HepG2 (cell line): ENCODE results near the gene FAT1. TPM values are rescaled to one million over a fixed set of nuclear protein-coding genes. Genes with fewer than 3 reads are reported as not detected.
A peak's percentile ranks its signal among the peaks of the same experiment; 100 is the strongest.

Experiments used
- ADNP ChIP-seq: sonication (generic); formaldehyde crosslinking; IDR thresholded peaks from 2 replicates; pipeline ENCODE4 v1.4.0; 2020; ENCODE audit warnings: missing genetic modification reagents
- ELF1 ChIP-seq: sonication (generic); formaldehyde crosslinking; IDR thresholded peaks from 2 replicates; pipeline ENCODE4 v1.4.0; 2020; ENCODE audit warnings: missing genetic modification reagents
- PAWR ChIP-seq: sonication (generic); formaldehyde crosslinking; IDR thresholded peaks from 2 replicates; pipeline ENCODE4 v1.4.0; 2020; ENCODE audit warnings: missing genetic modification reagents, mild to moderate bottlenecking, borderline replicate concordance
- RBAK ChIP-seq: sonication (generic); formaldehyde crosslinking; IDR thresholded peaks from 2 replicates; pipeline ENCODE4 v1.5.1; 2020; ENCODE audit warnings: mild to moderate bottlenecking, missing genetic modification reagents
- SETDB1 ChIP-seq: sonication (generic); formaldehyde crosslinking; IDR thresholded peaks from 2 replicates; pipeline ENCODE4 v1.5.1; 2020; ENCODE audit warnings: missing genetic modification reagents, mild to moderate bottlenecking, borderline replicate concordance
- SIN3B ChIP-seq: fragments of 150-350 bp; IDR thresholded peaks from 2 replicates; pipeline ENCODE4 v1.6.1; 2014; ENCODE audit warnings: low read length
- SMAD3 ChIP-seq: sonication (generic); formaldehyde crosslinking; IDR thresholded peaks from 2 replicates; pipeline ENCODE4 v1.4.0; 2020; ENCODE audit warnings: missing genetic modification reagents
- SP1 ChIP-seq, 2 experiments: fragments of 450-650 bp in 1 of 2; sonication (generic) in 1 of 2; formaldehyde crosslinking in 1 of 2; IDR thresholded peaks; 2 replicates each; pipeline versions ENCODE4 v1.4.0 to v1.6.1; 2016 to 2020; ENCODE audit warnings: missing genetic modification reagents in 1 of 2
- STAG1 ChIP-seq: sonication (generic); formaldehyde crosslinking; IDR thresholded peaks from 2 replicates; pipeline ENCODE4 v1.4.0; 2020; ENCODE audit warnings: missing genetic modification reagents
- XRCC5 ChIP-seq: fragments of 200-400 bp; formaldehyde crosslinking; optimal IDR thresholded peaks from 2 replicates; pipeline ENCODE3; 2017; ENCODE audit warnings: mild to moderate bottlenecking, low read length
- ZBTB38 ChIP-seq: sonication (generic); formaldehyde crosslinking; IDR thresholded peaks from 2 replicates; pipeline ENCODE4 v1.5.1; 2020; ENCODE audit warnings: mild to moderate bottlenecking, missing genetic modification reagents
- ZC3H4 ChIP-seq: sonication (generic); formaldehyde crosslinking; IDR thresholded peaks from 2 replicates; pipeline ENCODE4 v1.4.0; 2020; ENCODE audit warnings: missing genetic modification reagents, borderline replicate concordance
- ZFP36L2 ChIP-seq: sonication (generic); formaldehyde crosslinking; IDR thresholded peaks from 2 replicates; pipeline ENCODE4 v1.4.0; 2020; ENCODE audit warnings: missing genetic modification reagents
- ZKSCAN8 ChIP-seq: IDR thresholded peaks from 2 replicates; pipeline ENCODE4 v1.6.1; 2016; ENCODE audit warnings: borderline replicate concordance, missing genetic modification reagents, missing compliant biosample characterization
- ZNF235 ChIP-seq: sonication (generic); formaldehyde crosslinking; IDR thresholded peaks from 2 replicates; pipeline ENCODE4 v1.8.1; 2023; ENCODE audit warnings: mild to moderate bottlenecking, missing genetic modification reagents, borderline replicate concordance
- ZNF282 ChIP-seq: fragments of 450-650 bp; IDR thresholded peaks from 2 replicates; pipeline ENCODE4 v1.6.1; 2018; ENCODE audit not compliant: partially characterized antibody
- ZNF296 ChIP-seq: sonication (generic); formaldehyde crosslinking; conservative IDR thresholded peaks from 2 replicates; pipeline ENCODE4 v1.5.0; 2020; ENCODE audit warnings: mild to moderate bottlenecking, missing genetic modification reagents
- polyA plus RNA-seq, 8 experiments: library from polyadenylated mRNA; depleted of rRNA in 3 of 8; stranded (reverse) in 7 of 8; unstranded in 1 of 8; fragments of >200 nt; fragmentation: Illumina TruSeq in 4 of 8; extraction: Trizol in 4 of 8; gene quantifications; 2 replicates each; pipeline versions ENCODE4 v1.2.1 to v1.2.3, GENCODE V29; 2011 to 2016; ENCODE audit warnings: low read depth in 4 of 8, missing spikeins in 1 of 8, mixed read lengths in 1 of 8; ENCODE audit not compliant: insufficient read depth in 1 of 8
- total RNA-seq, 5 experiments: library from RNA; depleted of rRNA; stranded (reverse); fragments of >200 nt; fragmentation: Illumina TruSeq; extraction: Trizol; gene quantifications; 2 replicates each; pipeline ENCODE4 v1.2.3, GENCODE V29; 2016; ENCODE audit warnings: low read depth in 1 of 5
- TF ChIP-seq, protein P1 (sequence below): sonication (generic); formaldehyde crosslinking; IDR thresholded peaks from 2 replicates; pipeline ENCODE4 v1.8.0; 2022; ENCODE audit warnings: low read depth, missing genetic modification reagents
- TF ChIP-seq, protein P2 (sequence below): sonication (generic); formaldehyde crosslinking; IDR thresholded peaks from 2 replicates; pipeline ENCODE4 v1.8.0; 2023; ENCODE audit warnings: mild to moderate bottlenecking, missing genetic modification reagents
- TF ChIP-seq, protein P3 (sequence below): sonication (generic); formaldehyde crosslinking; IDR thresholded peaks from 2 replicates; pipeline ENCODE4 v1.5.1; 2020; ENCODE audit warnings: missing genetic modification reagents, mild to moderate bottlenecking, borderline replicate concordance
- TF ChIP-seq, protein P4 (sequence below): sonication (generic); formaldehyde crosslinking; IDR thresholded peaks from 2 replicates; pipeline ENCODE4 v1.4.0; 2020; ENCODE audit warnings: missing genetic modification reagents

The FAT1 gene
- total and polyA plus RNA-seq, 2 of the 13 experiments (the other 11 are each of a cell fraction or from before 2014, with no cell fraction given), result 185 to 216 TPM

DNA sequence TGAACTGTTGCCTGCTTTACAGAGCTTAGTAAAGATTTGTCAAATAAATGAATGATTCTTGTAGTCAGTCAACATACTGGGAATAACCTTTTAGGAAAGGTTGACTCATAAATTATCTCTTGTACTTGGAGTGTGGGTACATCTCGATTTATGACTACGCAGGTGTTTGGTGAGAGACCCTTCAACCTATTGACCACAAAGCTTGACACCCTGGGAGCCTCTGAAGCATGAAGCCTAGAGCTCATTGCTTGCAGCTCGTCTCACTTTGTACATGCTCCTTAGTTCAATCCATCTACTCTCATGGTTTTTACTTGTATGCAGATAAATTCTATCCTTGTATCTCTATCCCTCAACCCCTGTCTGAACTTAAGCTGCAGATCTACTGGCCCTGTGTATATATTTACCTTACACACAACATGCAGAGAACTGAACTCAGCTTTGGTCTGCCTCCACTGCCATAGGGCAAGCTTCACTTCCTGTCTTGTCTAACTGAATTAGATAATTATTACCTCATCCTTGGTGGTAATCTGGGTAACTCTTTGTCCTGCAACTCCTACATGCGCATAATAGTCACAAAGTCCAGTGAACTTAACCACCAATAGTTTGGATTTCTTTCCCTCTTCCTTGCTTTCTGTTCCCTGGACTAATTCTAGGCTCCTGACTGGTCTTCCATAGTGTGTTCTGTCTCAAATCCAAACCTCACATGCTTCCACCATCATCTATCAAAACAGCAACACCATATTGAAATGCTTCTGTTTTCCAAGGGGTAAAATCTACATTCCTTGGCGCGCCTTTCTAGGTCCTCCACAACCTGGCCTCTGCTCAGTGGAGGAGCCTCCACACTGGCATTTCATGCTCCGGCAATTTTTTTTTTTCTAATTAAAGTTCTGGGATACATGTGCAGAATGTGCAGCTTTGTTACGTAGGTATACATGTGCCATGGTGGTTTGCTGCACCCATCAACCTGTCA, 32.2 kb upstream of the FAT1 start (continued):
- TF ChIP-seq, protein P1, sequence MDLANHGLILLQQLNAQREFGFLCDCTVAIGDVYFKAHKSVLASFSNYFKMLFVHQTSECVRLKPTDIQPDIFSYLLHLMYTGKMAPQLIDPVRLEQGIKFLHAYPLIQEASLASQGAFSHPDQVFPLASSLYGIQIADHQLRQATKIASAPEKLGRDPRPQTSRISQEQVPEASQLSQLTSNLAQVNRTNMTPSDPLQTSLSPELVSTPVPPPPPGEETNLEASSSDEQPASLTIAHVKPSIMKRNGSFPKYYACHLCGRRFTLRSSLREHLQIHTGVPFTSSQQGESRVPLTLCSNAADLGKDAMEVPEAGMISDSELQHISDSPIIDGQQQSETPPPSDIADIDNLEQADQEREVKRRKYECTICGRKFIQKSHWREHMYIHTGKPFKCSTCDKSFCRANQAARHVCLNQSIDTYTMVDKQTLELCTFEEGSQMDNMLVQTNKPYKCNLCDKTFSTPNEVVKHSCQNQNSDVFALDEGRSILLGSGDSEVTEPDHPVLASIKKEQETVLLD, result peak; percentile 39; the same call in 1 of the 2 replicates
- TF ChIP-seq ZKSCAN8 (CRISPR knock-in tag) (no peak), SMAD3 (CRISPR knock-in tag) (peak; percentile 86), ZFP36L2 (no peak), ZBTB38 (CRISPR knock-in tag) (no peak; the same call in 1 of the 2 replicates), STAG1 (no peak; the same call in 1 of the 2 replicates), ELF1 (CRISPR knock-in tag) (peak; percentile 84), SP1 (IDR thresholded peaks at IDR 0.05) (no peak), SP1 (CRISPR knock-in tag; IDR thresholded peaks at IDR 0.05) (no peak), SETDB1 (CRISPR knock-in tag) (no peak), XRCC5 (no peak), RBAK (CRISPR knock-in tag) (no peak), ZNF296 (CRISPR knock-in tag) (no peak), ADNP (no peak), ZNF235 (CRISPR knock-in tag) (no peak), PAWR (no peak), SIN3B (no peak), ZNF282 (no peak), ZC3H4 (no peak)
- TF ChIP-seq, protein P2, sequence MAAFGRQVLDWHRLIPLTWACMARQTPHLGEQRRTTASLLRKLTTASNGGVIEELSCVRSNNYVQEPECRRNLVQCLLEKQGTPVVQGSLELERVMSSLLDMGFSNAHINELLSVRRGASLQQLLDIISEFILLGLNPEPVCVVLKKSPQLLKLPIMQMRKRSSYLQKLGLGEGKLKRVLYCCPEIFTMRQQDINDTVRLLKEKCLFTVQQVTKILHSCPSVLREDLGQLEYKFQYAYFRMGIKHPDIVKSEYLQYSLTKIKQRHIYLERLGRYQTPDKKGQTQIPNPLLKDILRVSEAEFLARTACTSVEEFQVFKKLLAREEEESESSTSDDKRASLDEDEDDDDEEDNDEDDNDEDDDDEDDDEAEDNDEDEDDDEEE (CRISPR knock-in tag), result no peak
- TF ChIP-seq, protein P3, sequence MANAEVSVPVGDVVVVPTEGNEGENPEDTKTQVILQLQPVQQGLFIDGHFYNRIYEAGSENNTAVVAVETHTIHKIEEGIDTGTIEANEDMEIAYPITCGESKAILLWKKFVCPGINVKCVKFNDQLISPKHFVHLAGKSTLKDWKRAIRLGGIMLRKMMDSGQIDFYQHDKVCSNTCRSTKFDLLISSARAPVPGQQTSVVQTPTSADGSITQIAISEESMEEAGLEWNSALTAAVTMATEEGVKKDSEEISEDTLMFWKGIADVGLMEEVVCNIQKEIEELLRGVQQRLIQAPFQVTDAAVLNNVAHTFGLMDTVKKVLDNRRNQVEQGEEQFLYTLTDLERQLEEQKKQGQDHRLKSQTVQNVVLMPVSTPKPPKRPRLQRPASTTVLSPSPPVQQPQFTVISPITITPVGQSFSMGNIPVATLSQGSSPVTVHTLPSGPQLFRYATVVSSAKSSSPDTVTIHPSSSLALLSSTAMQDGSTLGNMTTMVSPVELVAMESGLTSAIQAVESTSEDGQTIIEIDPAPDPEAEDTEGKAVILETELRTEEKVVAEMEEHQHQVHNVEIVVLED (CRISPR knock-in tag), result peak; percentile 42; the same call in 1 of the 2 replicates
- TF ChIP-seq, protein P4, sequence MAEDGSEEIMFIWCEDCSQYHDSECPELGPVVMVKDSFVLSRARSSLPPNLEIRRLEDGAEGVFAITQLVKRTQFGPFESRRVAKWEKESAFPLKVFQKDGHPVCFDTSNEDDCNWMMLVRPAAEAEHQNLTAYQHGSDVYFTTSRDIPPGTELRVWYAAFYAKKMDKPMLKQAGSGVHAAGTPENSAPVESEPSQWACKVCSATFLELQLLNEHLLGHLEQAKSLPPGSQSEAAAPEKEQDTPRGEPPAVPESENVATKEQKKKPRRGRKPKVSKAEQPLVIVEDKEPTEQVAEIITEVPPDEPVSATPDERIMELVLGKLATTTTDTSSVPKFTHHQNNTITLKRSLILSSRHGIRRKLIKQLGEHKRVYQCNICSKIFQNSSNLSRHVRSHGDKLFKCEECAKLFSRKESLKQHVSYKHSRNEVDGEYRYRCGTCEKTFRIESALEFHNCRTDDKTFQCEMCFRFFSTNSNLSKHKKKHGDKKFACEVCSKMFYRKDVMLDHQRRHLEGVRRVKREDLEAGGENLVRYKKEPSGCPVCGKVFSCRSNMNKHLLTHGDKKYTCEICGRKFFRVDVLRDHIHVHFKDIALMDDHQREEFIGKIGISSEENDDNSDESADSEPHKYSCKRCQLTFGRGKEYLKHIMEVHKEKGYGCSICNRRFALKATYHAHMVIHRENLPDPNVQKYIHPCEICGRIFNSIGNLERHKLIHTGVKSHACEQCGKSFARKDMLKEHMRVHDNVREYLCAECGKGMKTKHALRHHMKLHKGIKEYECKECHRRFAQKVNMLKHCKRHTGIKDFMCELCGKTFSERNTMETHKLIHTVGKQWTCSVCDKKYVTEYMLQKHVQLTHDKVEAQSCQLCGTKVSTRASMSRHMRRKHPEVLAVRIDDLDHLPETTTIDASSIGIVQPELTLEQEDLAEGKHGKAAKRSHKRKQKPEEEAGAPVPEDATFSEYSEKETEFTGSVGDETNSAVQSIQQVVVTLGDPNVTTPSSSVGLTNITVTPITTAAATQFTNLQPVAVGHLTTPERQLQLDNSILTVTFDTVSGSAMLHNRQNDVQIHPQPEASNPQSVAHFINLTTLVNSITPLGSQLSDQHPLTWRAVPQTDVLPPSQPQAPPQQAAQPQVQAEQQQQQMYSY, result no peak
